Stimulated activated CD8-positive, alpha-beta memory T cell treated with anti-CD3 and anti-CD28 coated beads, Interleukin-7, amount 100 ng/mL, for 1 hour (primary cell): Measurements from ENCODE around the gene ATXN1.

Experiments
- DNase-seq, 2 donors: peaks; one replicate each; pipeline ENCODE4 v3.0.0-alpha.2; 2020; ENCODE audit warnings: low read depth in 2 of 2

ATXN1 gene

GRCh38 chr6:16783509-16783908 is 22.2 kb upstream of the ATXN1 start:
- DNase-seq: no peak

- no peak for DNase-seq
These were observed 21.0 kb upstream of the ATXN1 start for GRCh38 chr6:16782278-16782677.

GRCh38 chr6:16781348-16782169 is 20.3 kb upstream of the ATXN1 start:
- DNase-seq: no peak

GRCh38 chr6:16778521-16778920 is 17.3 kb upstream of the ATXN1 start:
- no peak for DNase-seq

- DNase-seq: no peak
These were observed 16.5 kb upstream of the ATXN1 start for GRCh38 chr6:16777794-16778193.

GRCh38 chr6:16776394-16777017 is 15.2 kb upstream of the ATXN1 start:
- DNase-seq: no peak

GRCh38 chr6:16774437-16774836 is 13.2 kb upstream of the ATXN1 start:
- no peak for DNase-seq

GRCh38 chr6:16773362-16773761 is 12.1 kb upstream of the ATXN1 start:
- no peak for DNase-seq

GRCh38 chr6:16770701-16771569 is 9.7 kb upstream of the ATXN1 start:
- peak; percentile 50 to 60 for DNase-seq

GRCh38 chr6:16769986-16770376 is 8.7 kb upstream of the ATXN1 start:
- no peak for DNase-seq

GRCh38 chr6:16769131-16769985 is 8.1 kb upstream of the ATXN1 start:
- peak; percentile 29 to 30 for DNase-seq

- no peak for DNase-seq
These were observed 7.2 kb upstream of the ATXN1 start for GRCh38 chr6:16768477-16768830.

- DNase-seq: no peak
These were observed 6.7 kb upstream of the ATXN1 start for GRCh38 chr6:16767765-16768476.

- DNase-seq: no peak
These were observed 5.8 kb upstream of the ATXN1 start for GRCh38 chr6:16766836-16767745.

GRCh38 chr6:16766043-16766536 is 4.8 kb upstream of the ATXN1 start:
- no peak for DNase-seq

GRCh38 chr6:16765235-16765634 is 4.0 kb upstream of the ATXN1 start:
- no peak for DNase-seq

- DNase-seq: no peak
These were observed 3.1 kb upstream of the ATXN1 start for GRCh38 chr6:16764188-16764950.

GRCh38 chr6:16762550-16763477 is 1.6 kb upstream of the ATXN1 start:
- peak in 1 of 2 donors; percentile 14 for DNase-seq
